ENCODE results near the gene CENPF. TPM values are rescaled to one million over a fixed set of nuclear protein-coding genes. Genes with fewer than 3 reads are reported as not detected.

The CENPF gene
- total RNA-seq, 1 experiment from 2014 or later = 156 TPM

DNA sequence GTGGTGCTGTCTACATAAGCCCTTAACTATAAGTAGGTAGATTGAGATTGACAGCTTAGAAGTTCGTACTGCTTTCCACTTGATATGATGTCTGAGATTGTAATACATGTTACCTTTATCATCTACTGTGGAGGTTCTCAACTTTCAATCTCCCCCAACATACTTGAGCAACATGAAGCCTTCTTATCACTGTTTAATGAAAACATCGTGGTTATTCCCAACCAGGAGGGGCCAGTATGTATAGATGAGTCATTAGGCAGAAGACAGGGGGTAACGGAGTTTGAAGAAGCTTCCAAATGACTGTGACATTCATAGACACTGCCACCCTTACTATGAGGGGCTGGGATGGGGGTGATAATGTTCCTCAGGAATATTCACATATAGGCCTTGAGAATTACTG lies 36.0 kb downstream of the CENPF start:
- no peaks in the 10 kb centered on the region for H3K79me2 ChIP-seq (ENCODE audit: low read depth)
- no peaks in the 10 kb centered on the region for H3K27me3 ChIP-seq (ENCODE audit: insufficient read depth, low read depth)
- peaks cover 50% of the 10 kb centered on the region; the same call in 1 of the 2 replicates for H3K36me3 ChIP-seq (ENCODE audit: low read depth)
- peaks cover 10% of the 10 kb centered on the region; the same call in 1 of the 2 replicates for H3F3A ChIP-seq (ENCODE audit: insufficient read depth, low read depth)
- H3K4me1 ChIP-seq (replicated peaks; ENCODE audit: insufficient read depth) = no peaks in the 10 kb centered on the region; the same call in 1 of the 2 replicates
- BruUV-seq (replicated peaks) = no TSS peak
- ChIA-PET CTCF (interaction anchor here (0.6 kb wide), 1 partner anchor 90 kb away, joined by 3 read pairs; no protein-coding TSS in a partner anchor), POLR2A (ENCODE audit: unreplicated experiment) (no interaction called here)
- H3K27ac ChIP-seq = no peak overlapping the region
- H3K9me2 ChIP-seq (ENCODE audit: insufficient read depth) = no peaks in the 10 kb centered on the region
- TF ChIP-seq EZH2 (IDR thresholded peaks at IDR 0.05; ENCODE audit: low read depth) = no peak
- TF ChIP-seq, protein P1, sequence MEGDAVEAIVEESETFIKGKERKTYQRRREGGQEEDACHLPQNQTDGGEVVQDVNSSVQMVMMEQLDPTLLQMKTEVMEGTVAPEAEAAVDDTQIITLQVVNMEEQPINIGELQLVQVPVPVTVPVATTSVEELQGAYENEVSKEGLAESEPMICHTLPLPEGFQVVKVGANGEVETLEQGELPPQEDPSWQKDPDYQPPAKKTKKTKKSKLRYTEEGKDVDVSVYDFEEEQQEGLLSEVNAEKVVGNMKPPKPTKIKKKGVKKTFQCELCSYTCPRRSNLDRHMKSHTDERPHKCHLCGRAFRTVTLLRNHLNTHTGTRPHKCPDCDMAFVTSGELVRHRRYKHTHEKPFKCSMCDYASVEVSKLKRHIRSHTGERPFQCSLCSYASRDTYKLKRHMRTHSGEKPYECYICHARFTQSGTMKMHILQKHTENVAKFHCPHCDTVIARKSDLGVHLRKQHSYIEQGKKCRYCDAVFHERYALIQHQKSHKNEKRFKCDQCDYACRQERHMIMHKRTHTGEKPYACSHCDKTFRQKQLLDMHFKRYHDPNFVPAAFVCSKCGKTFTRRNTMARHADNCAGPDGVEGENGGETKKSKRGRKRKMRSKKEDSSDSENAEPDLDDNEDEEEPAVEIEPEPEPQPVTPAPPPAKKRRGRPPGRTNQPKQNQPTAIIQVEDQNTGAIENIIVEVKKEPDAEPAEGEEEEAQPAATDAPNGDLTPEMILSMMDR (conservative IDR thresholded peaks at IDR 0.05) = no peak
- no peak overlapping the region for H2AFZ ChIP-seq
- H3K4me2 ChIP-seq = no peak overlapping the region
- DNase-seq = no peak
- intact Hi-C loops (cut with micrococcal nuclease; ENCODE audit: unreplicated experiment) = no loop called here
- H4K20me1 ChIP-seq (ENCODE audit: insufficient read depth) = no peaks in the 10 kb centered on the region
- H3K9me3 ChIP-seq (ENCODE audit: insufficient read depth, low read depth) = no peaks in the 10 kb centered on the region
- H3K4me3 ChIP-seq = no peak overlapping the region

DNA sequence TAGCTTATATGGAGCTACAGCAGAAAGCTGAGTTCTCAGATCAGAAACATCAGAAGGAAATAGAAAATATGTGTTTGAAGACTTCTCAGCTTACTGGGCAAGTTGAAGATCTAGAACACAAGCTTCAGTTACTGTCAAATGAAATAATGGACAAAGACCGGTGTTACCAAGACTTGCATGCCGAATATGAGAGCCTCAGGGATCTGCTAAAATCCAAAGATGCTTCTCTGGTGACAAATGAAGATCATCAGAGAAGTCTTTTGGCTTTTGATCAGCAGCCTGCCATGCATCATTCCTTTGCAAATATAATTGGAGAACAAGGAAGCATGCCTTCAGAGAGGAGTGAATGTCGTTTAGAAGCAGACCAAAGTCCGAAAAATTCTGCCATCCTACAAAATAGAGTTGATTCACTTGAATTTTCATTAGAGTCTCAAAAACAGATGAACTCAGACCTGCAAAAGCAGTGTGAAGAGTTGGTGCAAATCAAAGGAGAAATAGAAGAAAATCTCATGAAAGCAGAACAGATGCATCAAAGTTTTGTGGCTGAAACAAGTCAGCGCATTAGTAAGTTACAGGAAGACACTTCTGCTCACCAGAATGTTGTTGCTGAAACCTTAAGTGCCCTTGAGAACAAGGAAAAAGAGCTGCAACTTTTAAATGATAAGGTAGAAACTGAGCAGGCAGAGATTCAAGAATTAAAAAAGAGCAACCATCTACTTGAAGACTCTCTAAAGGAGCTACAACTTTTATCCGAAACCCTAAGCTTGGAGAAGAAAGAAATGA lies 37.6 kb downstream of the CENPF start:
- Histone ChIP-seq H3K4me1 (replicated peaks; ENCODE audit: insufficient read depth) (no peaks in the 10 kb centered on the region; the same call in 1 of the 2 replicates), H3K9me3 (ENCODE audit: insufficient read depth, low read depth) (no peaks in the 10 kb centered on the region), H3K4me2 (no peak overlapping the region), H3K9me2 (ENCODE audit: insufficient read depth) (no peaks in the 10 kb centered on the region), H2AFZ (no peak overlapping the region), H3K27ac (no peak overlapping the region), H4K20me1 (ENCODE audit: insufficient read depth) (no peaks in the 10 kb centered on the region), H3K79me2 (ENCODE audit: low read depth) (no peaks in the 10 kb centered on the region), H3F3A (ENCODE audit: insufficient read depth, low read depth) (peaks cover 10% of the 10 kb centered on the region; the same call in 1 of the 2 replicates), H3K36me3 (ENCODE audit: low read depth) (peaks cover 67% of the 10 kb centered on the region; the same call in 1 of the 2 replicates), H3K27me3 (ENCODE audit: insufficient read depth, low read depth) (no peaks in the 10 kb centered on the region), H3K4me3 (no peak overlapping the region)
- no peak for TF ChIP-seq EZH2 (IDR thresholded peaks at IDR 0.05; ENCODE audit: low read depth)
- TF ChIP-seq, protein P1 (conservative IDR thresholded peaks at IDR 0.05) = no peak
- intact Hi-C loops (cut with micrococcal nuclease; ENCODE audit: unreplicated experiment) = no loop called here
- CTCF ChIA-PET = no interaction called here
- POLR2A ChIA-PET (ENCODE audit: unreplicated experiment) = no interaction called here
- no peak for DNase-seq
- no TSS peak for BruUV-seq (replicated peaks)

DNA sequence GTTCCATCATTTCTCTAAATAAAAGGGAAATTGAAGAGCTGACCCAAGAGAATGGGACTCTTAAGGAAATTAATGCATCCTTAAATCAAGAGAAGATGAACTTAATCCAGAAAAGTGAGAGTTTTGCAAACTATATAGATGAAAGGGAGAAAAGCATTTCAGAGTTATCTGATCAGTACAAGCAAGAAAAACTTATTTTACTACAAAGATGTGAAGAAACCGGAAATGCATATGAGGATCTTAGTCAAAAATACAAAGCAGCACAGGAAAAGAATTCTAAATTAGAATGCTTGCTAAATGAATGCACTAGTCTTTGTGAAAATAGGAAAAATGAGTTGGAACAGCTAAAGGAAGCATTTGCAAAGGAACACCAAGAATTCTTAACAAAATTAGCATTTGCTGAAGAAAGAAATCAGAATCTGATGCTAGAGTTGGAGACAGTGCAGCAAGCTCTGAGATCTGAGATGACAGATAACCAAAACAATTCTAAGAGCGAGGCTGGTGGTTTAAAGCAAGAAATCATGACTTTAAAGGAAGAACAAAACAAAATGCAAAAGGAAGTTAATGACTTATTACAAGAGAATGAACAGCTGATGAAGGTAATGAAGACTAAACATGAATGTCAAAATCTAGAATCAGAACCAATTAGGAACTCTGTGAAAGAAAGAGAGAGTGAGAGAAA lies 38.4 kb downstream of the CENPF start:
- no peak for DNase-seq
- Histone ChIP-seq H3K9me2 (ENCODE audit: insufficient read depth) (no peaks in the 10 kb centered on the region), H3K4me3 (no peak overlapping the region), H3K79me2 (ENCODE audit: low read depth) (no peaks in the 10 kb centered on the region), H3K36me3 (ENCODE audit: low read depth) (peaks cover 65% of the 10 kb centered on the region; the same call in 1 of the 2 replicates), H2AFZ (no peak overlapping the region), H3K27me3 (ENCODE audit: insufficient read depth, low read depth) (no peaks in the 10 kb centered on the region), H3K27ac (no peak overlapping the region), H3K9me3 (ENCODE audit: insufficient read depth, low read depth) (no peaks in the 10 kb centered on the region), H3F3A (ENCODE audit: insufficient read depth, low read depth) (peaks cover 10% of the 10 kb centered on the region; the same call in 1 of the 2 replicates), H3K4me1 (replicated peaks; ENCODE audit: insufficient read depth) (no peaks in the 10 kb centered on the region; the same call in 1 of the 2 replicates), H4K20me1 (ENCODE audit: insufficient read depth) (no peaks in the 10 kb centered on the region), H3K4me2 (no peak overlapping the region)
- ChIA-PET CTCF (no interaction called here), POLR2A (ENCODE audit: unreplicated experiment) (no interaction called here)
- no TSS peak for BruUV-seq (replicated peaks)
- intact Hi-C loops (cut with micrococcal nuclease; ENCODE audit: unreplicated experiment) = no loop called here
- no peak for TF ChIP-seq EZH2 (IDR thresholded peaks at IDR 0.05; ENCODE audit: low read depth)

All from PC-9 (cell line).